Tibial nerve (tissue), 4 donors: ENCODE measurements around the gene VAMP8.

Experiments used
- EP300 ChIP-seq, 2 donors: sonication (generic); formaldehyde crosslinking; IDR thresholded peaks; one replicate each; pipeline ENCODE4 v1.6.1; 2017; ENCODE audit warnings: antibody characterized with exemption in 2 of 2, mild to moderate bottlenecking in 1 of 2
- TF ChIP-seq, protein P1 (sequence below), 5 experiments: fragments of 200-600 bp in 3 of 5; fragments of 450-650 bp in 2 of 5; sonication (generic) in 3 of 5; IDR thresholded peaks; one replicate each; pipeline ENCODE4 v1.5.1; 2016 to 2019; ENCODE audit warnings: antibody characterized with exemption in 5 of 5, mild to moderate bottlenecking in 3 of 5, moderate library complexity in 2 of 5

DNA sequence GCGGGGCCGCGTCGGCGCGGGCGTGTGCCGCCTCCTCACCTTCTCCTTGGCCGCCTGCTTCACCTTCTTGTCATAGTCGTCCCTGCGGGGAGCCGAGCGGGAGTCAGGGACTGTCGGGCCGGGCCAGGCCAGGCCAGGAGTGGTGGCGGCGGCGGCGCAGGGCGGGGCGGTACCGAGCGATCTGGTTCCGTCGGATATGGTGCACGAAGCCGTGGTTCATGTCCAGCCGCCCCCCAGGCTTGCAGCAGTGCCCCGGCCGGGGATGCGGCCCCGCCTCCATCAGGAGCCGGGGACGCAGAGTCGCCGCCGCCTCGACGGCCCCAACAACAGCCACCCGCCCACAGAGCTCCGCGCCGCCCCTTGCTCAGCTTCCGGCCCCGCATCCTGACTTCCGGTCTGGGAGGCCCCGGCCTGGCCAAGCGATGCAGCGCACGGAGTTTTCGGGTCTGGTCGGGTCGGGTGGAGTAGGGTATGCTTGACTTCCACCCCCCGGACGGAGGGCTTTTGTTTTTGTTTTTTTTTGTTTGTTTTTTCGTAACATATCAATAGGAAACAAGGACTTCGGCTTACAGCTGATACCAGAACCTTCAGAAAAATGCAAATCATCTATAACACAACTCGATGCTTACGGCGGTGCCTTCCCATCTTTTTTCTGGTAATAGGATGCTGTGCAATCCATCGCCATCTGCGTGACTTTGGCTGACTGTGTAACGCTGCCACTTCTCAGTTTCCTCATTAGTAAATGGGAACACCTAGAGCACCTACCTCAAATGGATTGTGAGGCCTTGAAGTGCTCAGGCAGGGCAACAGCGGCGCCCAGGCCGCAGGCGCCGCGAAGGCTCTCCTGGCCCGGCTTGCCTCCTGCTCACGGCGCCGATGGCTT is 34.6 kb downstream of the VAMP8 start, which contains the start of gene C2orf68:
- TF ChIP-seq, protein P1, sequence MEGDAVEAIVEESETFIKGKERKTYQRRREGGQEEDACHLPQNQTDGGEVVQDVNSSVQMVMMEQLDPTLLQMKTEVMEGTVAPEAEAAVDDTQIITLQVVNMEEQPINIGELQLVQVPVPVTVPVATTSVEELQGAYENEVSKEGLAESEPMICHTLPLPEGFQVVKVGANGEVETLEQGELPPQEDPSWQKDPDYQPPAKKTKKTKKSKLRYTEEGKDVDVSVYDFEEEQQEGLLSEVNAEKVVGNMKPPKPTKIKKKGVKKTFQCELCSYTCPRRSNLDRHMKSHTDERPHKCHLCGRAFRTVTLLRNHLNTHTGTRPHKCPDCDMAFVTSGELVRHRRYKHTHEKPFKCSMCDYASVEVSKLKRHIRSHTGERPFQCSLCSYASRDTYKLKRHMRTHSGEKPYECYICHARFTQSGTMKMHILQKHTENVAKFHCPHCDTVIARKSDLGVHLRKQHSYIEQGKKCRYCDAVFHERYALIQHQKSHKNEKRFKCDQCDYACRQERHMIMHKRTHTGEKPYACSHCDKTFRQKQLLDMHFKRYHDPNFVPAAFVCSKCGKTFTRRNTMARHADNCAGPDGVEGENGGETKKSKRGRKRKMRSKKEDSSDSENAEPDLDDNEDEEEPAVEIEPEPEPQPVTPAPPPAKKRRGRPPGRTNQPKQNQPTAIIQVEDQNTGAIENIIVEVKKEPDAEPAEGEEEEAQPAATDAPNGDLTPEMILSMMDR (IDR thresholded peaks at IDR 0.05): peak in 1 of 5 experiments; percentile 16
- TF ChIP-seq EP300 (IDR thresholded peaks at IDR 0.05): peak; percentile 60 to 92
